PC-3 (cell line): ENCODE measurements around the gene MAFF. TPM values are rescaled to one million over a fixed set of nuclear protein-coding genes. Genes with fewer than 3 reads are reported as not detected.

ENCODE experiments used
- ATAC-seq: fragments of 200-7000 bp; cut with Tn5 transposase; 2 replicates; pipeline ENCODE4 v1.9.1; 2020; ENCODE audit warnings: mild to moderate bottlenecking, moderate library complexity
- BruUV-seq: library from RNA; stranded (reverse); fragments of 400-500 nt; replicated peaks from 2 replicates; lab custom pipeline; 2021; lab: Mats Ljungman, UMichigan
- CTCF ChIA-PET: fragments of 300-600 bp; sonication (Branson Sonifier 250); formaldehyde crosslinking; loops from one replicate; lab custom pipeline; 2022; ENCODE audit warnings: antibody characterized with exemption; lab: Charles Lee
- POLR2A ChIA-PET: fragments of 300-600 bp; sonication (Branson Sonifier 250); formaldehyde crosslinking; loops from one replicate; lab custom pipeline; 2022; ENCODE audit warnings: antibody characterized with exemption; ENCODE audit not compliant: unreplicated experiment; lab: Charles Lee
- DNase-seq: peaks from one replicate; pipeline ENCODE4 v3.0.0-alpha.2; 2015
- H2AFZ ChIP-seq: fragments of 300-600 bp; sonication (generic); 2 replicates; pipeline ENCODE4 v1.6.0; 2016; ENCODE audit warnings: antibody characterized with exemption, low read length
- H3F3A ChIP-seq: fragments of 300-600 bp; sonication (generic); one replicate; pipeline ENCODE4 v1.6.0; 2017; ENCODE audit warnings: antibody characterized with exemption, low read length, control low read depth, mild to moderate bottlenecking; ENCODE audit not compliant: unreplicated experiment
- H3K27ac ChIP-seq: fragments of 300-600 bp; sonication (generic); 2 replicates; pipeline ENCODE4 v1.5.1; 2016; ENCODE audit warnings: mild to moderate bottlenecking, low read length
- H3K27me3 ChIP-seq: fragments of 300-600 bp; sonication (generic); 2 replicates; pipeline ENCODE4 v1.6.1; 2016; ENCODE audit warnings: low read length, mixed read lengths
- H3K36me3 ChIP-seq: fragments of 300-600 bp; sonication (generic); 2 replicates; pipeline ENCODE4 v1.6.1; 2016; ENCODE audit warnings: low read depth, mixed run types, low read length, mixed read lengths
- H3K4me1 ChIP-seq: fragments of 300-600 bp; sonication (generic); 2 replicates; pipeline ENCODE4 v1.5.1; 2016; ENCODE audit warnings: low read length; ENCODE audit not compliant: insufficient read depth
- H3K4me2 ChIP-seq: fragments of 300-600 bp; sonication (generic); 2 replicates; pipeline ENCODE4 v1.6.0; 2016; ENCODE audit warnings: low read length
- H3K4me3 ChIP-seq: fragments of 300-600 bp; sonication (generic); 2 replicates; pipeline ENCODE4 v1.5.1; 2016; ENCODE audit warnings: mild to moderate bottlenecking, low read length, mixed read lengths
- H3K79me2 ChIP-seq: fragments of 300-600 bp; sonication (generic); 2 replicates; pipeline ENCODE4 v1.6.1; 2017; ENCODE audit warnings: low read length, mixed read lengths
- H3K9ac ChIP-seq: fragments of 300-600 bp; sonication (generic); 2 replicates; pipeline ENCODE4 v1.6.0; 2016; ENCODE audit warnings: mild to moderate bottlenecking, low read length
- H3K9me2 ChIP-seq: fragments of 300-600 bp; sonication (generic); replicated peaks from 2 replicates; pipeline ENCODE4 v1.6.1; 2016; ENCODE audit warnings: mixed run types, low read length, mixed read lengths
- H3K9me3 ChIP-seq: fragments of 300-600 bp; sonication (generic); 2 replicates; pipeline ENCODE4 v1.6.1; 2016; ENCODE audit warnings: low read length, mixed read lengths
- H4K20me1 ChIP-seq: fragments of 300-600 bp; sonication (generic); 2 replicates; pipeline ENCODE4 v1.6.1; 2016; ENCODE audit warnings: low read length, mixed read lengths
- EZH2 ChIP-seq: fragments of 300-600 bp; sonication (generic); IDR thresholded peaks from one replicate; pipeline ENCODE4 v1.6.1; 2017; ENCODE audit warnings: antibody characterized with exemption, mild to moderate bottlenecking, low read length; ENCODE audit not compliant: unreplicated experiment
- EZH2phosphoT487 ChIP-seq: fragments of 300-600 bp; sonication (generic); IDR thresholded peaks from 2 replicates; pipeline ENCODE4 v1.6.1; 2018; ENCODE audit warnings: mild to moderate bottlenecking, antibody characterized with exemption, low read length, borderline replicate concordance
- intact Hi-C: fragments of 100-400 bp; cut with micrococcal nuclease; formaldehyde crosslinking; loops from 2 replicates; pipeline ENCODE4 v1.9.0; 2023
- total RNA-seq: library from RNA; depleted of rRNA; stranded (reverse); fragments of >200 nt; gene quantifications from 2 replicates; pipeline ENCODE4 v1.2.3, GENCODE V29; 2014
- TF ChIP-seq, protein P1 (sequence below): fragments of 300-600 bp; sonication (generic); conservative IDR thresholded peaks from 2 replicates; pipeline ENCODE4 v1.5.1; 2017; ENCODE audit warnings: antibody characterized with exemption, low read depth, mild to moderate bottlenecking, low read length

MAFF gene
- total RNA-seq, 1 experiment from 2014 or later, result 72.6 TPM

GRCh38 chr22:38205261-38206128 is 3.7 kb downstream of the MAFF start:
- CTCF ChIA-PET, result no interaction called here
- no TSS peak for BruUV-seq
- peaks cover 14% of the 10 kb centered on the region for H3K4me1 ChIP-seq
- H4K20me1 ChIP-seq, result peaks cover 59% of the 10 kb centered on the region
- TF ChIP-seq EZH2 (no peak), EZH2phosphoT487 (no peak)
- TF ChIP-seq, protein P1, sequence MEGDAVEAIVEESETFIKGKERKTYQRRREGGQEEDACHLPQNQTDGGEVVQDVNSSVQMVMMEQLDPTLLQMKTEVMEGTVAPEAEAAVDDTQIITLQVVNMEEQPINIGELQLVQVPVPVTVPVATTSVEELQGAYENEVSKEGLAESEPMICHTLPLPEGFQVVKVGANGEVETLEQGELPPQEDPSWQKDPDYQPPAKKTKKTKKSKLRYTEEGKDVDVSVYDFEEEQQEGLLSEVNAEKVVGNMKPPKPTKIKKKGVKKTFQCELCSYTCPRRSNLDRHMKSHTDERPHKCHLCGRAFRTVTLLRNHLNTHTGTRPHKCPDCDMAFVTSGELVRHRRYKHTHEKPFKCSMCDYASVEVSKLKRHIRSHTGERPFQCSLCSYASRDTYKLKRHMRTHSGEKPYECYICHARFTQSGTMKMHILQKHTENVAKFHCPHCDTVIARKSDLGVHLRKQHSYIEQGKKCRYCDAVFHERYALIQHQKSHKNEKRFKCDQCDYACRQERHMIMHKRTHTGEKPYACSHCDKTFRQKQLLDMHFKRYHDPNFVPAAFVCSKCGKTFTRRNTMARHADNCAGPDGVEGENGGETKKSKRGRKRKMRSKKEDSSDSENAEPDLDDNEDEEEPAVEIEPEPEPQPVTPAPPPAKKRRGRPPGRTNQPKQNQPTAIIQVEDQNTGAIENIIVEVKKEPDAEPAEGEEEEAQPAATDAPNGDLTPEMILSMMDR, result no peak
- no peak overlapping the region for H3K9ac ChIP-seq
- no peaks in the 10 kb centered on the region for H3K9me2 ChIP-seq
- no peaks in the 10 kb centered on the region for H3K9me3 ChIP-seq
- H2AFZ ChIP-seq, result no peak overlapping the region
- intact Hi-C loops, result no loop called here
- H3F3A ChIP-seq, result peaks cover 3% of the 10 kb centered on the region
- H3K4me3 ChIP-seq, result no peak overlapping the region
- no peak for ATAC-seq
- H3K79me2 ChIP-seq, result peaks cover 78% of the 10 kb centered on the region
- no peaks in the 10 kb centered on the region for H3K27me3 ChIP-seq
- no peak overlapping the region for H3K27ac ChIP-seq
- POLR2A ChIA-PET, result no interaction called here
- peaks cover 5% of the 10 kb centered on the region for H3K36me3 ChIP-seq
- H3K4me2 ChIP-seq, result no peak overlapping the region
- DNase-seq, result no peak

DNA sequence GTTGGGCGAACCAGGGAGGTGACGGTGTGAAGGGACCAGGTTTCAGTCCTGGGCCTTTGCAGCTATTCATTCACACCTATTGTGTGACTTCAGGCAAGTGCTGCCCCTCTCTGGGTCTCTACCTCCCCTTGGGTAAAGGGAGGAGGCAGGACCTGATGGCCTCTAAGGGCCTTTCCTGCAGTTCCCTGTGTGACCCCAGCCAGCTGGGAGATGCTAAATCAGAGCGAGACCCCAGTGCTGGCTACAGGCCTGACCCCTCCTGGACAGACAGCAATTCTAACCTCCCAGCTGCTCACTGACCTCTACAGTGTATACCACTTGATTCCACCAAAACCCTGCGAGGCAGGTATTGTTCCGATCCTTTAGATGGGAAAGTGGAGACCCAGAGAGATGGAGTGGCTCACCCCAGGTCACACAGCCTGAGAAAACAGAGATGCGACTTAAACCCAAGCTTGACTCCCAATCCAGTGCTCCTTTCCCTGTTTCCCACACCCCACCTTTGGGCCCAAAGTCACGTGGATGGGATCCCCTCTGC is 6.2 kb downstream of the MAFF start:
- Histone ChIP-seq H3K4me3 (no peak overlapping the region), H3K79me2 (peaks cover 89% of the 10 kb centered on the region), H3F3A (peaks cover 3% of the 10 kb centered on the region), H3K27me3 (no peaks in the 10 kb centered on the region), H3K4me2 (no peak overlapping the region), H3K9me2 (no peaks in the 10 kb centered on the region), H2AFZ (no peak overlapping the region), H4K20me1 (peaks cover 60% of the 10 kb centered on the region), H3K9me3 (no peaks in the 10 kb centered on the region), H3K4me1 (peaks cover 10% of the 10 kb centered on the region), H3K9ac (no peak overlapping the region), H3K36me3 (peaks cover 5% of the 10 kb centered on the region), H3K27ac (no peak overlapping the region)
- TF ChIP-seq EZH2 (no peak), EZH2phosphoT487 (no peak)
- TF ChIP-seq, protein P1, result no peak
- POLR2A ChIA-PET, result no interaction called here
- no TSS peak for BruUV-seq
- DNase-seq (no peak), ATAC-seq (no peak)
- intact Hi-C loops, result no loop called here
- CTCF ChIA-PET, result no interaction called here

DNA sequence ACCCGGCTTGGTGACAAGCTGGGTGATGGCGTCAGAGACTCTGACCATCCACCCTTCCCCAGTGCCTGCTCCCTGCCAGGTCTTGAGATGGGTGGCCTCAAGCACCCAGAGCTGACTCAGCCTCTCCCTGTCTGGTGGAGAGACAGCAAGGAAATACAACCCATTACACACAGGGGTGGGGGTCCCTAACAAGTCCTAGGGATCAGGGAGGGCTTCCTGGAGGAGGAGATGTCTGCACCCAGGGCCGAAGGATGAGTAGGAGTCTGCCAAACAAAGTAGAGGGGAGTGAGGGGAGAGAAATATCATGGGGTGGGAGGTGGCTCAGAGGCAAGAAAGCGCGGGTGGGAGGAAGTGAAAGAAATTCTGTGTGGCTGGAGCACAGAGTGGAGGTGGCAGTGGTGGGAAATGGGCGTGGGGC is 6.8 kb downstream of the MAFF start:
- Histone ChIP-seq H3K79me2 (peaks cover 83% of the 10 kb centered on the region), H3K4me3 (no peak overlapping the region), H3F3A (peaks cover 3% of the 10 kb centered on the region), H4K20me1 (peaks cover 59% of the 10 kb centered on the region), H3K36me3 (peaks cover 5% of the 10 kb centered on the region), H3K4me1 (peaks cover 8% of the 10 kb centered on the region), H3K9me3 (no peaks in the 10 kb centered on the region), H3K27ac (no peak overlapping the region), H3K4me2 (no peak overlapping the region), H3K9ac (no peak overlapping the region), H3K9me2 (no peaks in the 10 kb centered on the region), H3K27me3 (no peaks in the 10 kb centered on the region), H2AFZ (no peak overlapping the region)
- no TSS peak for BruUV-seq
- TF ChIP-seq EZH2phosphoT487 (no peak), EZH2 (no peak)
- TF ChIP-seq, protein P1, result no peak
- ChIA-PET POLR2A (no interaction called here), CTCF (no interaction called here)
- intact Hi-C loops, result no loop called here
- DNase-seq, result no peak
- no peak for ATAC-seq
